Motor neuron (in vitro differentiated cells): Measurements from ENCODE around the gene SUMO3. TPM values are rescaled to one million over a fixed set of nuclear protein-coding genes. Genes with fewer than 3 reads are reported as not detected.

Experiments used
- ATAC-seq, 8 experiments: fragments of 200-7000 bp; cut with Tn5 transposase; replicated peaks in 6 of 8; 2 replicates each; pipeline ENCODE4 v1.8.0; 2021; ENCODE audit warnings: mild to moderate bottlenecking in 8 of 8, moderate library complexity in 8 of 8
- H3K27ac ChIP-seq, 2 donors: fragments of 250-450 bp; sonication (Bioruptor Pico); 2 replicates each; pipeline ENCODE4 v1.9.0; 2021; ENCODE audit warnings: antibody characterized with exemption in 2 of 2, mild to moderate bottlenecking in 2 of 2, moderate library complexity in 1 of 2
- H3K4me1 ChIP-seq, 2 donors: fragments of 250-450 bp; sonication (Bioruptor Pico); replicated peaks in 1 of 2; 2 replicates each; pipeline ENCODE4 v1.6.1; 2021; ENCODE audit warnings: antibody characterized with exemption in 2 of 2, mild to moderate bottlenecking in 2 of 2, moderate library complexity in 1 of 2
- H3K4me3 ChIP-seq, 5 donors: fragments of 250-450 bp; sonication (Bioruptor Pico); 2 replicates each; pipeline ENCODE4 v1.9.0; 2021; ENCODE audit warnings: antibody characterized with exemption in 5 of 5, mild to moderate bottlenecking in 5 of 5, moderate library complexity in 4 of 5
- WGBS, 10 experiments: fragments of 450-650 bp; shearing (Covaris generic); methylation state at CpG; one replicate each; pipeline ENCODE4 v1.0.0; 2022; 5-methylcytosine and 5-hydroxymethylcytosine counted together
- in situ Hi-C, 9 experiments: fragments of 400-800 bp; cut with MboI; loops; one replicate each; pipeline ENCODE4 v1.15.0; 2021; ENCODE audit warnings: low sequenced_read_pairs in 9 of 9, low pct_unique_long_range_greater_than_20kb in 2 of 9; ENCODE audit not compliant: unreplicated experiment in 9 of 9
- total RNA-seq, 8 experiments: library from RNA; unstranded; fragments of 300-600 nt; gene quantifications; 2 replicates each; pipeline versions ENCODE4 v1.2.3 to v1.2.4, GENCODE V29; 2022

Gene SUMO3
- total RNA-seq, 8 experiments from 2014 or later: 46.6 to 103 (median 56.9) TPM

DNA sequence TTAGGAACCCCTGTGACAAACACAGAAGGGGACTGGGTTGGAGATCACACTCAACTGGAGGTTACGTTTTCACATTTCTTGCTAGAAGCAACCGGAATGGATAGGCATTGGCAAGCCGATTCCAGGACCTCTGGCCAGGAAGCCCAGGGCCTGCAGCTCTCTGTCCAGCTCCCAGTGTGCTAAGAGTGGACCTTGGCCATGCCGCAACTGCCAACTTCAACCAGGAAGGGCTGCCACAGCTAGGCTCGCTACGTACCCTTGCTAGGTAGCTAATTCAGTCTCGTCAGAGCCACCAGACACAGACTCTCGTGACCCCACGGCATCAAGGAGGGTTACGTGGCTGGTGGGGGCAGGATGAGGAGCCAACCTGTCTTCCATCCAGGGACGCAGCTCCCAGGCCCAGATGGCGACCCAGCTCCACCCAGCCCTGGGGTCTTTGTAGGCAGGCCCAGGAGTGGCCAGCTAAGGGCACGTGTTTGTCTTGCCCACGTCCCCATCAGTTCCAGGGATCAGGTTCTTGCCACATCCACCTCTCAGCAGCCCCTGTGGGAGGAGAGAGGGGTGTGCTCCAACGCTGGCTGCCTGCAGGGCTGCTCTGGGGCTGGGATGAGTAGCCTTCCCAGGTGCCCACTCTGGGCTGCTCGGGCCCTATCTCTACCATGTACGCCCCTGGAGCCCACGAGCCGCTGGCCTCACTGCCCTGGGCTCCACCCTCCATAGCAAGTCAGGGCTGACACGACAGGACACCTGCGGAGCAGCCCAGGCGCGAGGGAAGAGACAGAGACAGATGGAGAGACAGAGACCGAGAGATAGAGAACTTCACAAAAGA lies 55.4 kb downstream of the SUMO3 start:
- 47 to 100% (median 89%) methylated on average over 1 to 9 of the region's 24 CpGs; no CpG with 5 or more reads in 2 of the 10 experiments for WGBS, 10 experiments

DNA sequence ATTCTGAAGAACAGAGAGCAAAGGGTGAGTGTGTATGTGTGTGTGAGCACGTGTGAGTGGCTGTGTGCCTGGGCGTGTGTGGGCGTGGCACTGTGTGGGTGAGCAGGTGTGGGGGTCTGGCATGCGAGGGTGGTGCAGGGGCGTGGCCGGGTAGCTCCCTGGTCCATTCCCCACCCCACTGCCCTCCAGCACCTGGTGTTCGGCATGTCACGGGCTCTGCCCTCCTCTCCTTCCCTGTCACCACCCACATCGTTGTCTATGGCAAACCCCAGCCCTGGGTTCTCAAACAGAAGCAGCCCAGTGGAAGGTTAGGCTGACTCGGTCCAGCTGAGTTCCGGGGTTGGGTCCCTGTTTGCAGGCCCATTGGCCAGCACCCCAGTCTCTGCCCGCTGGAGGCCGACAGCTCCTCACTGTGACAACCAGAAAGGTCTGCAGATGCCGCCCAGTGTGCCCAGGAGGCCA lies 56.1 kb downstream of the SUMO3 start:
- in situ Hi-C loops: no loop called here
- Histone ChIP-seq H3K27ac (no peak overlapping the region), H3K4me1 (peaks cover 0 to 3% of the 10 kb centered on the region in 2 donors), H3K4me3 (no peak overlapping the region)
- WGBS, 10 experiments: 49 to 87% (median 84%) methylated on average over 3 to 4 of the region's 14 CpGs; no CpG with 5 or more reads in 7 of the 10 experiments
- ATAC-seq: no peak

More for the DNA sequence above, 55.4 kb downstream of the SUMO3 start:
- Histone ChIP-seq H3K27ac (no peak overlapping the region), H3K4me1 (peaks cover under 1 to 6% of the 10 kb centered on the region in 2 donors), H3K4me3 (no peak overlapping the region)
- in situ Hi-C loops: no loop called here
- no peak for ATAC-seq

GRCh38 chr21:44761011-44761729 lies 56.7 kb downstream of the SUMO3 start:
- WGBS, 10 experiments: 18 to 88% (median 65%) methylated on average over 2 to 17 of the region's 21 CpGs; no CpG with 5 or more reads in 3 of the 10 experiments
- ATAC-seq: peak in 1 of 8 experiments; percentile 34
- in situ Hi-C loops: no loop called here
- H3K4me3 ChIP-seq: no peak overlapping the region
- no peak overlapping the region for H3K27ac ChIP-seq
- H3K4me1 ChIP-seq: peaks cover 0 to 3% of the 10 kb centered on the region in 2 donors

DNA sequence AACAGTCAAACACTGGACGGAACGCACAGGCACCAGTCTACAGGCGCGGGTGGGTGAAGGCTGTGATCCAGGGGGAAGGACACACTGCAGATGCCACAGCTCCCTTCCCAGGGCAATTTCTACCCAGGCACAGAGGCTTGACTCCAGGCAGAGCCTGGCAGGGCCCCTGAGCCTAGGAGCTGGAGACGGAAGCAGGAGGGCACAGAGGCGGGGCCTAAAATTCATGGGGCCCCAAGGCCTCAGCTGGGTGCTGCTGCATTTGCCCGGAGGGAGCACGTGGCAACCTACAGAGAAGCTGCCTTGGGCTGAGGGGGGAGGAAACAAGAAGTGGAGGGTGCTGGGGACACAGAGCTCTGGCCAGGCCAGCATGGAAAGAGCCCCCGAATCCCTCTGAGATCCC lies 57.5 kb downstream of the SUMO3 start:
- H3K27ac ChIP-seq: no peak overlapping the region
- no peaks in the 10 kb centered on the region for H3K4me1 ChIP-seq
- in situ Hi-C loops: no loop called here
- peak in 3 of 8 experiments; percentile 20 to 44 (median 37) for ATAC-seq
- H3K4me3 ChIP-seq: no peak overlapping the region
- WGBS, 10 experiments: 20 to 90% (median 54%) methylated on average over 2 to 3 of the region's 9 CpGs; no CpG with 5 or more reads in 7 of the 10 experiments

DNA sequence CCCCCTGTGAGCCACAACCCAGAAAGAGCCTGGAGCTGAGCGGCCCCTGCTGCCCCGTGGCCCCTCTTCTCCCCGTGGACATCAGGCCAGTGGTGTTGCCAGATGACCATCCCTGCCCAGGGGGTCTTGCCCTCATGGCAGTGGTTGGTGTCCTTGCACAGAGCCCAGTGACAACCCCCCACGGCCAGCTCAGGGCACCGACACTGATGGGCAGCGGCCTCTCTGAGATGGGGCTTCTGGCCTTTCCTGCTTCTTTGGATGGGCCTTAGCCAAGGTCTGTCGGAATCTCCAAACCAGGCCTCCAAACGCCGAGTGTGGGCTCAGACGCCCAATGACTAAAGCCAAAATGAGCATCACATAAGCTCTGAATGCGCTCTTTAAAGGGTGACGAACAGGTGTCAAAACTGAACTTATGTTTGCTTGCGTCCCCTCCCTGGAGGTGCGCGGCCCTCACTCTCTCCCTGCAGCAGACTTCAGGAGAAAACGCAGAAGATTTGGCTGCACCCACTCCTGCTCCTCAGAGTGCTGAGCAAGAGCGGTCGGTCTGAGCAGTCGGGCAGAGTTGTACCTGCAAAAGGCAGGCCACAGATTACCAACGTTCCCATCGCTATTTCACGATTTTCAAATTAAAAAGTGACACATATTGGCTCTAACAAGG lies 58.1 kb downstream of the SUMO3 start:
- in situ Hi-C loops: no loop called here
- no peak for ATAC-seq
- WGBS, 10 experiments: 83 to 100% (median 92%) methylated on average over 1 to 11 of the region's 22 CpGs; no CpG with 5 or more reads in 2 of the 10 experiments
- H3K4me1 ChIP-seq: no peaks in the 10 kb centered on the region
- H3K27ac ChIP-seq: no peak overlapping the region
- H3K4me3 ChIP-seq: no peak overlapping the region

GRCh38 chr21:44758781-44759627 lies 58.9 kb downstream of the SUMO3 start:
- Histone ChIP-seq H3K4me1 (no peaks in the 10 kb centered on the region), H3K27ac (no peak overlapping the region), H3K4me3 (no peak overlapping the region)
- 60 to 100% (median 84%) methylated on average over 1 to 6 of the region's 26 CpGs; no CpG with 5 or more reads in 5 of the 10 experiments for WGBS, 10 experiments
- no peak for ATAC-seq
- in situ Hi-C loops: no loop called here

DNA sequence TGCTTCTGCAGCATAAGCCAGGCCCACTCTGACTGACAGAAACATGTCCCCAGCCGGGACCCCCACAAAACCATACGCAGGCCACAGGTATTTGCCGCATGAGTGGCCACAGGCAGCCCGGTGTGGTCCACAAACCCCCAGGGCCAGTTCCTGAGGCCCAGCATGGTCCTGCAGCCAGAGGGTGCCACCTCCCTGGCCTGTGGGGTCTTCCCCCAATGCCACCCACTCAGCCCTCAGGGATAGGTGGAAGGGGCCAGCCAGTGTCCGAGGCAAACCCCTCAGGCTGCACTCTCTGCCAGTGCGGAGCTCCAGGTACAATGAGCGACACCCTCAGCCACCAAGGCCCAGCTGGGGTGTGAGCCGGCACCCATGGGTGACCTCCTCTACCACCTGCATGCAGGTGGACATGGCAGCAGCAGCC lies 59.7 kb downstream of the SUMO3 start:
- Histone ChIP-seq H3K4me1 (no peaks in the 10 kb centered on the region), H3K27ac (no peak overlapping the region), H3K4me3 (no peak overlapping the region)
- in situ Hi-C loops: no loop called here
- no peak for ATAC-seq
- WGBS, 10 experiments: 80 to 100% (median 100%) methylated on average over 1 of the region's 8 CpGs; no CpG with 5 or more reads in 7 of the 10 experiments

GRCh38 chr21:44757731-44758130 lies 60.1 kb downstream of the SUMO3 start:
- no peaks in the 10 kb centered on the region for H3K4me1 ChIP-seq
- no peak overlapping the region for H3K27ac ChIP-seq
- in situ Hi-C loops: no loop called here
- H3K4me3 ChIP-seq: no peak overlapping the region
- WGBS, 10 experiments: 50 to 67% (median 64%) methylated on average over 1 to 2 of the region's 6 CpGs; no CpG with 5 or more reads in 7 of the 10 experiments
- ATAC-seq: no peak

DNA sequence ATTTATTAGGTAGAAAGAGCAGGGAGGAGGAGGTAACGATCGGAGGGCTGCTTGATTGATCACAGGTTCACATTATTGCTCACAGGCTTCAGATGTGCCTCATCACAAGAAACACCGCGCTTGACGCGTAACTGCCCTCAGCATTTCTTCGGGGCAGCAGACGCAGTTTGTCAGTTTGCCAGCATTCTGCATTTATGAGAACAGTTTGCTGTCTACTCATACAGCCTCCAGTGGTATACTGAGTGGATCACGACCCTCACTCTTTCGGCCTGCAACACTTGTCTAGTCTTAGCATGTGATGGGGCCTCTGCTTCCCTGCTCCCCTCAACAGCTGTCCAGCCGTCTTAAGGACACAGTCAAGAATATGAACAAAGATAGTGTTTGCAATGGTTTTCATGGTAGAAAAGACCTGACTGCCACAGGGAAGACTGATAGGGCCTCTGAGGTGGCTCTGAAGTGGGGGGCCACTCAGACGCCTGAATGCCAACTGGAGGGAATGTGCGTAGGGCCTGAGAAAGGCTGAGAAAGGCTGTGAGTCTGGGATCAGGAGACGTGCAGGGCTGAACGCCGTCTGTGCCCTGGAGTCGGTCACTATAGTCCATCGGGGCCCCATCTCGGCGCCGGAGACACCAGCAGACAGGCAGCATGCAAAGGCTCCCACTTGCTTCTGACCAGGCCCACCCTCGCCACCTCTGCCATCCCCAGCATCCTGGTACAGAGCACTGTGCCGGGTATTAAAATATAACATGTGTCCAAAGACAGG lies 61.3 kb downstream of the SUMO3 start:
- in situ Hi-C loops: no loop called here
- 29 to 100% (median 73%) methylated on average over 1 to 10 of the region's 23 CpGs; no CpG with 5 or more reads in 3 of the 10 experiments for WGBS, 10 experiments
- no peak overlapping the region for H3K27ac ChIP-seq
- H3K4me1 ChIP-seq: no peaks in the 10 kb centered on the region
- peak in 3 of 8 experiments; percentile 35 to 66 (median 40) for ATAC-seq
- H3K4me3 ChIP-seq: no peak overlapping the region
